ENCODE results near the gene ATP13A3. TPM values are rescaled to one million over a fixed set of nuclear protein-coding genes. Genes with fewer than 3 reads are reported as not detected.

The ATP13A3 gene
- total and polyA plus RNA-seq, 4 donors: 33.6 to 257 (median 56.4) TPM

DNA sequence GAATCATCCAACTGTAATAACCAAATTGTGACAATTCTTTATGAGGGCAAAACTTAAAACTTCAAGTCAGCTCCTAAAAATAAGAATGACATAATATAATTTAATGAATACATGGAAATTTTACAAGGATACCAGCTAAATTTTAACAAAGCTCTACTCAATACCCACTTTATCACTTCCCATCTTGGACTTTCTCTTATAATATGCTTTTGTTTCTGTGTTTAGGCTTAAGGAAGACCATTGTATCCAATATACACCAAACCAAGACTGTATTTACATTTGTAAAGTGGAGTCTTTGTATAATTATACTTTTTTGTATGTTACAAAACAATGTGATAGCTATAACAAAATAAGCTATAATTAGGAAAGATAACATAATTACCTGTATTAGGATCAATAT, 16.8 kb downstream of the ATP13A3 start:
- Histone ChIP-seq H3K9ac (ENCODE audit: low read depth in 1 of 2, low read length in 2 of 2) (no peak overlapping the region), H3K36me3 (ENCODE audit: control insufficient read depth in 4 of 4, insufficient read depth in 3 of 4, low read depth in 1 of 4, low read length in 3 of 4) (peaks cover 0 to 3% (median 0%) of the 10 kb centered on the region in 4 donors), H3K27me3 (ENCODE audit: control insufficient read depth in 4 of 4, insufficient read depth in 4 of 4, low read length in 3 of 4) (no peaks in the 10 kb centered on the region), H3K9me3 (ENCODE audit: control insufficient read depth in 4 of 4, low read length in 3 of 4) (no peaks in the 10 kb centered on the region), H3K4me3 (ENCODE audit: low read depth in 1 of 3, low read length in 3 of 3) (no peak overlapping the region), H3K27ac (ENCODE audit: low read depth in 1 of 2, low read length in 2 of 2) (no peak overlapping the region), H3K4me1 (ENCODE audit: control insufficient read depth in 4 of 4, insufficient read depth in 4 of 4, low read length in 3 of 4) (peaks cover 1 to 22% (median 14%) of the 10 kb centered on the region in 4 donors)
- no peak for TF ChIP-seq REST (IDR thresholded peaks at IDR 0.05)
- TF ChIP-seq, protein P1, sequence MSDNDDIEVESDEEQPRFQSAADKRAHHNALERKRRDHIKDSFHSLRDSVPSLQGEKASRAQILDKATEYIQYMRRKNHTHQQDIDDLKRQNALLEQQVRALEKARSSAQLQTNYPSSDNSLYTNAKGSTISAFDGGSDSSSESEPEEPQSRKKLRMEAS (IDR thresholded peaks at IDR 0.05): no peak
- TF ChIP-seq RXRA (IDR thresholded peaks at IDR 0.05): no peak
- TF ChIP-seq FOXA2 (IDR thresholded peaks at IDR 0.05): no peak
- no peak for TF ChIP-seq ATF3 (IDR thresholded peaks at IDR 0.05)
- TF ChIP-seq CTCF (IDR thresholded peaks at IDR 0.05; ENCODE audit: low read depth, low read length, missing input control): no peak
- TF ChIP-seq EGR1 (IDR thresholded peaks at IDR 0.05; ENCODE audit: low read depth in 2 of 2): no peak
- no peak for TF ChIP-seq YY1 (IDR thresholded peaks at IDR 0.05)
- TF ChIP-seq, protein P2, sequence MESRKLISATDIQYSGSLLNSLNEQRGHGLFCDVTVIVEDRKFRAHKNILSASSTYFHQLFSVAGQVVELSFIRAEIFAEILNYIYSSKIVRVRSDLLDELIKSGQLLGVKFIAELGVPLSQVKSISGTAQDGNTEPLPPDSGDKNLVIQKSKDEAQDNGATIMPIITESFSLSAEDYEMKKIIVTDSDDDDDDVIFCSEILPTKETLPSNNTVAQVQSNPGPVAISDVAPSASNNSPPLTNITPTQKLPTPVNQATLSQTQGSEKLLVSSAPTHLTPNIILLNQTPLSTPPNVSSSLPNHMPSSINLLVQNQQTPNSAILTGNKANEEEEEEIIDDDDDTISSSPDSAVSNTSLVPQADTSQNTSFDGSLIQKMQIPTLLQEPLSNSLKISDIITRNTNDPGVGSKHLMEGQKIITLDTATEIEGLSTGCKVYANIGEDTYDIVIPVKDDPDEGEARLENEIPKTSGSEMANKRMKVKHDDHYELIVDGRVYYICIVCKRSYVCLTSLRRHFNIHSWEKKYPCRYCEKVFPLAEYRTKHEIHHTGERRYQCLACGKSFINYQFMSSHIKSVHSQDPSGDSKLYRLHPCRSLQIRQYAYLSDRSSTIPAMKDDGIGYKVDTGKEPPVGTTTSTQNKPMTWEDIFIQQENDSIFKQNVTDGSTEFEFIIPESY (IDR thresholded peaks at IDR 0.05): no peak
- TF ChIP-seq SP1 (IDR thresholded peaks at IDR 0.05): no peak
- no peak for TF ChIP-seq TAF1 (conservative IDR thresholded peaks at IDR 0.05)
- no peak for TF ChIP-seq GABPA (IDR thresholded peaks at IDR 0.05 in 1 of 2, conservative IDR thresholded peaks at IDR 0.05 in 1 of 2)
- no peak for TF ChIP-seq JUND (IDR thresholded peaks at IDR 0.05)
- no peak for DNase-seq (ENCODE audit: low spot score)

- DNase-seq (ENCODE audit: low spot score): no peak
- Histone ChIP-seq H3K4me1 (ENCODE audit: control insufficient read depth in 4 of 4, insufficient read depth in 4 of 4, low read length in 3 of 4) (peaks cover 1 to 22% (median 15%) of the 10 kb centered on the region in 4 donors), H3K36me3 (ENCODE audit: control insufficient read depth in 4 of 4, insufficient read depth in 3 of 4, low read depth in 1 of 4, low read length in 3 of 4) (no peaks in the 10 kb centered on the region), H3K4me3 (ENCODE audit: low read depth in 1 of 3, low read length in 3 of 3) (no peak overlapping the region), H3K27me3 (ENCODE audit: control insufficient read depth in 4 of 4, insufficient read depth in 4 of 4, low read length in 3 of 4) (no peaks in the 10 kb centered on the region), H3K9me3 (ENCODE audit: control insufficient read depth in 4 of 4, low read length in 3 of 4) (no peaks in the 10 kb centered on the region), H3K9ac (ENCODE audit: low read depth in 1 of 2, low read length in 2 of 2) (no peak overlapping the region), H3K27ac (ENCODE audit: low read depth in 1 of 2, low read length in 2 of 2) (no peak overlapping the region)
- WGBS: 89% methylated on average over 3 of the region's 3 CpGs
- TF ChIP-seq, protein P2 (IDR thresholded peaks at IDR 0.05): no peak
- TF ChIP-seq HNF4A (conservative IDR thresholded peaks at IDR 0.05) (no peak), CTCF (IDR thresholded peaks at IDR 0.05; ENCODE audit: low read depth, low read length, missing input control) (no peak), EGR1 (IDR thresholded peaks at IDR 0.05; ENCODE audit: low read depth in 2 of 2) (no peak), GABPA (IDR thresholded peaks at IDR 0.05 in 1 of 2, conservative IDR thresholded peaks at IDR 0.05 in 1 of 2) (no peak), YY1 (IDR thresholded peaks at IDR 0.05) (no peak), JUND (IDR thresholded peaks at IDR 0.05) (no peak), NR2F2 (IDR thresholded peaks at IDR 0.05) (no peak), RXRA (IDR thresholded peaks at IDR 0.05) (no peak), RAD21 (IDR thresholded peaks at IDR 0.05) (no peak), HNF4G (IDR thresholded peaks at IDR 0.05) (no peak), FOXA1 (IDR thresholded peaks at IDR 0.05) (no peak), TAF1 (conservative IDR thresholded peaks at IDR 0.05) (no peak)
- TF ChIP-seq, protein P1 (IDR thresholded peaks at IDR 0.05): no peak
Observed at GRCh38 chr3:194468086-194468485, 18.7 kb downstream of the ATP13A3 start.
